ENCODE results near the gene UNC5C. TPM values are rescaled to one million over a fixed set of nuclear protein-coding genes. Genes with fewer than 3 reads are reported as not detected.

UNC5C gene
- polyA plus RNA-seq, 1 donor (not counting 4 experiments of a cell fraction or from before 2014, with no cell fraction given) = not detected

GRCh38 chr4:95388911-95389310 is 159.9 kb downstream of the UNC5C start:
- Histone ChIP-seq H3K9me1 (ENCODE audit: control insufficient read depth, extremely low read depth, insufficient read depth, low read length) (no peaks in the 10 kb centered on the region), H3K36me3 (ENCODE audit: control insufficient read depth in 2 of 2, extremely low read depth in 1 of 2, insufficient read depth in 2 of 2, low read length in 2 of 2) (no peaks in the 10 kb centered on the region), H3K4me3 (ENCODE audit: control insufficient read depth in 2 of 3, extremely low read depth in 1 of 3, insufficient read depth in 2 of 3, low read depth in 1 of 3, low read length in 3 of 3) (no peak overlapping the region), H3K9ac (ENCODE audit: control insufficient read depth, extremely low read depth, insufficient read depth, low read length) (no peak overlapping the region), H3K27me3 (ENCODE audit: control insufficient read depth, extremely low read depth, insufficient read depth, low read length) (no peaks in the 10 kb centered on the region), H3K79me2 (ENCODE audit: control insufficient read depth, insufficient read depth, low read length) (no peaks in the 10 kb centered on the region), H2AFZ (ENCODE audit: control insufficient read depth, low read length) (no peak overlapping the region), H3K27ac (ENCODE audit: control insufficient read depth, insufficient read depth, low read length) (no peak overlapping the region), H3K9me3 (ENCODE audit: control insufficient read depth, low read depth, low read length) (no peaks in the 10 kb centered on the region), H3K4me2 (ENCODE audit: control insufficient read depth, extremely low read depth, insufficient read depth, low read depth, low read length) (no peak overlapping the region), H4K20me1 (ENCODE audit: control insufficient read depth, extremely low read depth, insufficient read depth, low read length) (no peaks in the 10 kb centered on the region), H3K4me1 (ENCODE audit: control insufficient read depth, extremely low read depth, insufficient read depth, low read length) (no peaks in the 10 kb centered on the region)
- DNase-seq (ENCODE audit: low read depth, low spot score) (no peak), FAIRE-seq (no peak)
- dilution Hi-C loops (cut with MboI; ENCODE audit: extremely low pct_ligation_motif_present, low sequenced_read_pairs) = no loop called here
- TF ChIP-seq, protein P1, sequence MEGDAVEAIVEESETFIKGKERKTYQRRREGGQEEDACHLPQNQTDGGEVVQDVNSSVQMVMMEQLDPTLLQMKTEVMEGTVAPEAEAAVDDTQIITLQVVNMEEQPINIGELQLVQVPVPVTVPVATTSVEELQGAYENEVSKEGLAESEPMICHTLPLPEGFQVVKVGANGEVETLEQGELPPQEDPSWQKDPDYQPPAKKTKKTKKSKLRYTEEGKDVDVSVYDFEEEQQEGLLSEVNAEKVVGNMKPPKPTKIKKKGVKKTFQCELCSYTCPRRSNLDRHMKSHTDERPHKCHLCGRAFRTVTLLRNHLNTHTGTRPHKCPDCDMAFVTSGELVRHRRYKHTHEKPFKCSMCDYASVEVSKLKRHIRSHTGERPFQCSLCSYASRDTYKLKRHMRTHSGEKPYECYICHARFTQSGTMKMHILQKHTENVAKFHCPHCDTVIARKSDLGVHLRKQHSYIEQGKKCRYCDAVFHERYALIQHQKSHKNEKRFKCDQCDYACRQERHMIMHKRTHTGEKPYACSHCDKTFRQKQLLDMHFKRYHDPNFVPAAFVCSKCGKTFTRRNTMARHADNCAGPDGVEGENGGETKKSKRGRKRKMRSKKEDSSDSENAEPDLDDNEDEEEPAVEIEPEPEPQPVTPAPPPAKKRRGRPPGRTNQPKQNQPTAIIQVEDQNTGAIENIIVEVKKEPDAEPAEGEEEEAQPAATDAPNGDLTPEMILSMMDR (optimal IDR thresholded peaks at IDR 0.05 in 1 of 3, IDR thresholded peaks at IDR 0.05 in 1 of 3, conservative IDR thresholded peaks at IDR 0.05 in 1 of 3; ENCODE audit: extremely low read depth in 1 of 3, insufficient read depth in 2 of 3, low read length in 3 of 3) = no peak
- no peak for TF ChIP-seq EZH2 (IDR thresholded peaks at IDR 0.05; ENCODE audit: low read length)

GRCh38 chr4:95387719-95388118 is 161.1 kb downstream of the UNC5C start:
- Histone ChIP-seq H3K4me2 (ENCODE audit: control insufficient read depth, extremely low read depth, insufficient read depth, low read depth, low read length) (no peak overlapping the region), H3K4me1 (ENCODE audit: control insufficient read depth, extremely low read depth, insufficient read depth, low read length) (no peaks in the 10 kb centered on the region), H3K9ac (ENCODE audit: control insufficient read depth, extremely low read depth, insufficient read depth, low read length) (no peak overlapping the region), H3K4me3 (ENCODE audit: control insufficient read depth in 2 of 3, extremely low read depth in 1 of 3, insufficient read depth in 2 of 3, low read depth in 1 of 3, low read length in 3 of 3) (no peak overlapping the region), H2AFZ (ENCODE audit: control insufficient read depth, low read length) (no peak overlapping the region), H3K27me3 (ENCODE audit: control insufficient read depth, extremely low read depth, insufficient read depth, low read length) (no peaks in the 10 kb centered on the region), H3K9me3 (ENCODE audit: control insufficient read depth, low read depth, low read length) (no peaks in the 10 kb centered on the region), H4K20me1 (ENCODE audit: control insufficient read depth, extremely low read depth, insufficient read depth, low read length) (no peaks in the 10 kb centered on the region), H3K36me3 (ENCODE audit: control insufficient read depth in 2 of 2, extremely low read depth in 1 of 2, insufficient read depth in 2 of 2, low read length in 2 of 2) (no peaks in the 10 kb centered on the region), H3K27ac (ENCODE audit: control insufficient read depth, insufficient read depth, low read length) (no peak overlapping the region), H3K9me1 (ENCODE audit: control insufficient read depth, extremely low read depth, insufficient read depth, low read length) (no peaks in the 10 kb centered on the region), H3K79me2 (ENCODE audit: control insufficient read depth, insufficient read depth, low read length) (no peaks in the 10 kb centered on the region)
- no peak for DNase-seq (ENCODE audit: low read depth, low spot score)
- no peak for FAIRE-seq
- dilution Hi-C loops (cut with MboI; ENCODE audit: extremely low pct_ligation_motif_present, low sequenced_read_pairs) = no loop called here
- TF ChIP-seq, protein P1 (optimal IDR thresholded peaks at IDR 0.05 in 1 of 3, IDR thresholded peaks at IDR 0.05 in 1 of 3, conservative IDR thresholded peaks at IDR 0.05 in 1 of 3; ENCODE audit: extremely low read depth in 1 of 3, insufficient read depth in 2 of 3, low read length in 3 of 3) = no peak
- TF ChIP-seq EZH2 (IDR thresholded peaks at IDR 0.05; ENCODE audit: low read length) = no peak

All from keratinocyte (primary cell).